Kidney tubule cell (primary cell): ENCODE results near the gene RNFT2.

Experiments used
- DNase-seq: peaks from one replicate; pipeline ENCODE4 v3.0.0-alpha.2; 2018; ENCODE audit warnings: low spot score

Gene RNFT2, protein sequence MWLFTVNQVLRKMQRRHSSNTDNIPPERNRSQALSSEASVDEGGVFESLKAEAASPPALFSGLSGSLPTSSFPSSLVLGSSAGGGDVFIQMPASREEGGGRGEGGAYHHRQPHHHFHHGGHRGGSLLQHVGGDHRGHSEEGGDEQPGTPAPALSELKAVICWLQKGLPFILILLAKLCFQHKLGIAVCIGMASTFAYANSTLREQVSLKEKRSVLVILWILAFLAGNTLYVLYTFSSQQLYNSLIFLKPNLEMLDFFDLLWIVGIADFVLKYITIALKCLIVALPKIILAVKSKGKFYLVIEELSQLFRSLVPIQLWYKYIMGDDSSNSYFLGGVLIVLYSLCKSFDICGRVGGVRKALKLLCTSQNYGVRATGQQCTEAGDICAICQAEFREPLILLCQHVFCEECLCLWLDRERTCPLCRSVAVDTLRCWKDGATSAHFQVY

DNA sequence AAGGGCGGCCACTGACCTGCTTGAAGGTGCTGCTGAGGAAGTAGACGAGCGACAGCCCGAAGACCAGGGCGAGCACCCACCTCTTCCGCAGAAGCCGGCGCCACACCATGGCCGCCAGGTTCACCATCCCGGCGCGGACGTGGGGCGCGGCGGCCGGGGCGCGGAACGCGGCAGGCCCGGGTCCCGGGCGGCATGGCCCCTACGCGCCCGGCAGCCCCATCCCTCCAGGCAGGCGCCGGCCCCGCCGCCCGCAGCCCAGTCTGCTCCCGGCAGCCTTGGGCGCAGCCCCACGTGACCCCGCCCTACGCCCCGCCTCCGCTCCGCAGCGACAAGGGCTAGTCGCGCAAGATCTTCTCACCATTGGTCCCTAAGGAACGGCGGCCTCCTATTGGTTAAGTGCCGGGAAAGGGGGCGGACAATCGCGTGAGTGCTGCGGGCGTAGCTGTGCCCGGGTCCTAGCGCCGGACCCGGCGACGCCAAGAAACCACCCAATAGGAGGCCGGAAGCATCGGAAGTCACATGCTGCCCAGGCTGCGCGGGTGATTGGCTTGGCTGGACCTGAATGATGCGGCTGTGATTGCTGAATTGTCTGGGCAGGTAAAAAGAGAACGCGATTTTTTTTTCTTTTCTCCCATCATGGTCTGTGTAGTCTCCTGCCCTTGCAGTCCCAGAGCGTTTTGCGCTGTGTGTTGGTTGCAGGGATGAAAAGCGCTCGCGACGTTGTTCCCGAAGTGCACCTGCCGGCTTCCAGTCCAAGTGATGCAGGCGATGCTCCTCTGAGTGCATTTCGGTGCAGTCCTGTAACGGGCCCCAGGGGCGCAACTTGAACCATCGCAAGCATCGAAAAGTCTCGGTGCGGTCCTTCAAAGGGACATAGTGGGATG, at the start of gene RNFT2, which contains the start of gene SPRING1:
RNFT2 (plus strand) TSS at position 542 of the 884 bp plus-strand sequence. CDS start 2,183 bp downstream, outside the sequence.
SPRING1 (minus strand) TSS at position 296 of the 884 bp plus-strand sequence; CDS start at position 127, 169 bp downstream.
- DNase-seq, result peak; percentile 99

DNA sequence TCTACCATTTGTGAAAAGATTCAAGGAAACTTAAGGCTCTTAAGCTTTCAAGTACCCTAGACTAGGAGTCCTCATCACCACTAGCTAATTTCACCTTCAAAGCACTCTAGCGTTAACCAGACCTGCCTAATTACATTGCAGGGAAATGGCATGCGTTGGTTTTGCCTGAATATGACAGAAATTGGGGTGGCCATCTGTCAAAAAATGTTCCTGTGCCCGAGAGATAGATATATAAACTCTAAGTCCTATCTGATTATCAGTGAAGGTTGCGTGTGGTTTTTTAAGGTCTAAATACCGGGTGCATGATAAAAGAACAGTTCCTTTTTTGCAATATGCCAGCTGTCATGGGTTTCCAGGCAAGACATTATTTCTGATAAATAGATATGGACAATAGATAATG, 48.6 kb upstream of the RNFT2 start:
- DNase-seq, result no peak

GRCh38 chr12:116689979-116690744, 48.0 kb upstream of the RNFT2 start:
- DNase-seq, result no peak

DNA sequence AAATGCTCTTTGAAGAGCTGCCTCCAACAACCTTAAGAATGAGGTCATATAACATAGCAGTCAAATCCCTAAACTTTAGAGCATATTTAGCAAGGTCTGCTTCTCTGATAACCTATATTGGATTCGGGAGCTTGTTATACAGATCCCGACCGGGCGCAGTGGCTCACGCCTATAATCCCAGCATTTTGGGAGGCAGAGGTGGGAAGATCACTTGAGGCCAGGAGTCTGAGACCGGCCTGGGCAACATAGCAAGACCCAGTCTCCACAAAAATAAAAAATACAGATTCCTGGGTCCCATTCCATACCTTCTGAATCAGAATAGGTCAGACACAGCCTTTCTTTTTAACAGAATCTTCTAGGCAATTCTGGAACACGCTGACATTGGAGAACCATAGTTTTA, 46.9 kb upstream of the RNFT2 start:
- no peak for DNase-seq

GRCh38 chr12:116691636-116692035, 46.5 kb upstream of the RNFT2 start:
- no peak for DNase-seq

GRCh38 chr12:116692605-116693004, 45.5 kb upstream of the RNFT2 start:
- DNase-seq, result no peak

DNA sequence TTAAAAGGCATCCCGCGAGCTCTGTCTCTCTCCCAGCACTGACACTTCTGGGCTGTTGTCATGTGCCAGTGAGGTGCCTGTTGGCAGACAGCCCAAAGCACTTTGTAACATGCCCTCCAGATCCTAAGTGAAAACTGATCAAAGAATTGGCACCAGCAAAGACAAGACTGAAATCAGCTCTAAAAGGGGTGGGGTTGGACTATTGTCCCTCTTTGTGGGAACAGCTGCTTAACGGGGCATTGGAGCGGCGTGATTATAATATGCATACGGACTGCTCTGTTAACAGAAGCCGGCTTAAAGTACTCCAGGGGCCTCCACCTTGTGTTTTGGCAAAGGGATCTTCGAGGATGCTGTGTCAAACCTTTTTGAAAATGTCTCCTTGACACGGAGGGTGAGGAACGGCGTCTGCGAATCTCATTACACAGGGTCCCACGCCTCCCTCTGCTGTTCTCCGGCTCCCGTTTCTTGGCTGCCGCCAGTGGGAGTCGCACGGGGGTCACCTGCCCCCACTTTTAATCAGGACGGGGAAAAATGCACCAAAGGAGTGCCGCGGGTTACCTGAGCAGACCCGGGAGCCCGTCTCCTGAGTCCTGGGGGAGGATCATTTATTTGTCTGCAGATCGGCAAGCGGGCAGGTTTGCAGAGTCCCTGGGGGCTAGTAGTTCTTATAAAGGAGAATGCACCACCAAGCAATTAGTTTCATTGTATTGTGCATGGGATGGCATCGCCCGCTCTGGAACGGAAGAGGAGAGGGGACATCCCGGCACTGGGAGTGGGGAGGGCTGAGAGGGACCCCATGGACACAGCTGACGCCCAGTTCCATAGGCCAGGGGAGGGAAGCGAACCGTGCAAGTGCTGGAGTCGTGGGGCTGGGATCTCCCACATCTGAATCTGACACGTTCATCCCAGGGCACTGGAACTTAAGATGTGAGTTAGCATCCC, 44.6 kb upstream of the RNFT2 start:
- DNase-seq, result no peak

DNA sequence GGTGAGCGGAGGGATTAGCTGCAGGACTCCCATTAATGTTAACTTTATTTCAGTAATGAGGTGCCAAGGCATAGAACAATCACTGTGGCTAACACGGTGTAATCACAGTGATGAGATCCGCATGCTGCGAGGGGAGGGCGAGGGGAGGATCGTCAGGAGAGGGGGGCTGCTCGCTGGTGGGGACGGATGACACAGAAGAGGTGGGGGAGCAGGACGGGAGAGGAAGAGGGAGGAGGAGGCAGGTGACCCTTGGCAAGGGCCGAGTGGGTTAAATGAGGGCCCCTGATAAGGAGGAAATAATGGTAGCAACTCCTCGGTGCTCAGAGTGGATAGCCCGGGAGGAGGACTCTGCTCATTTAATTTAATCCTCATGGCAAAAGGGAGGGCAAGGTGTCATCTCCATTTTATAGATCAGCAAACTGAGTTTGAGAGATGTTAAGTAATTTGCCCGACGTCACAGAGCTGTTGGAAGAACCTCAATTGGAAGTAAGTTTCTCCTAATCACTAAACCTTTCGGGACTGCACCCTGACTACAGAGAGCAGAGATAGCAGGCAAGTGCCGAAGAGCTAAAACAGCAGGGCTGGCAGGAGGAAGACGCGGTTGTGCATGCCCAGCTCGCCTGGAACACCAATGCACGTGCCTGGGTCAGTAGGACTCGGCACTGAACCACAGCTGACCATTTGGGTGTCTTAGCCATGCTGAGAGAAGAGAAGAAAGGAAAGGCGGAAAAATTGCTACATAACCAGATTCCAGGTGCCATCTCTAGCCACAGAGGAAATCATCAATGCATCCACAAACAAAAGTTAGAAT, 43.3 kb upstream of the RNFT2 start:
- no peak for DNase-seq

DNA sequence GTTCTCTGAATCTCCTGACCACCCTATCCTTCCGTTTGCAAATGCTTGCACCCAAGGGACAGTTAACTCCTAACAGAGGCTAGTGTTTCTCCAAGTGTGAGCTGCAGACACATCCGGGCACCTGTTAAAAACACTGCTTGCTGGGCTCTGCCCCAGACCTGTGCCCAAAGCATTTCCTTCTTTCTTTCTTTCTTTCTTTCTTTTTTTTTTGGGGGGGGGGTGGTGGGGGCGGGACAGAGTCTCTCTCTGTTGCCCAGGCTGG, 42.7 kb upstream of the RNFT2 start:
- DNase-seq, result no peak

DNA sequence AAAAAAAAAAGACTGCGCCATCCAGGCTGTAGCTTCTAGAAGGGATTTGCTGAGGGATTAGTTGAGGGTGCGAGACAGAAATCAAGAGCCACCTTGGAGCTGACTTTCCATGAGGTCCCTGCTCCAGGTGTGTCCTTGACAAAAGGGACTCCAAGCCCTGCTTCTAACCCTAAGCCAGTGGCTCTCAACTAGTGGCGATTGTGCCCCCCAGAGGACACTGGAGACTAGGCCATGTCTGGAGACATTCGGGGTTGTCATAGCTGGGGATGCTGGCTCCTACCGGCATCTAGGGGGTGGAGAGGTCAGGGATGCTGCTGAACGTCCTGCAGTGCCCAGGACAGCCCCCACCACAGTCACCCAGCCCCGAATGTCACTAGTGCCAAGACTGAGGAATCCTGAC, 40.8 kb upstream of the RNFT2 start:
- peak; percentile 23 for DNase-seq

- DNase-seq, result no peak
Observed at GRCh38 chr12:116697716-116698115, 40.4 kb upstream of the RNFT2 start.

- no peak for DNase-seq
Observed at GRCh38 chr12:116698116-116698515, 40.0 kb upstream of the RNFT2 start.

GRCh38 chr12:116698554-116699075, 39.5 kb upstream of the RNFT2 start:
- DNase-seq, result no peak

DNA sequence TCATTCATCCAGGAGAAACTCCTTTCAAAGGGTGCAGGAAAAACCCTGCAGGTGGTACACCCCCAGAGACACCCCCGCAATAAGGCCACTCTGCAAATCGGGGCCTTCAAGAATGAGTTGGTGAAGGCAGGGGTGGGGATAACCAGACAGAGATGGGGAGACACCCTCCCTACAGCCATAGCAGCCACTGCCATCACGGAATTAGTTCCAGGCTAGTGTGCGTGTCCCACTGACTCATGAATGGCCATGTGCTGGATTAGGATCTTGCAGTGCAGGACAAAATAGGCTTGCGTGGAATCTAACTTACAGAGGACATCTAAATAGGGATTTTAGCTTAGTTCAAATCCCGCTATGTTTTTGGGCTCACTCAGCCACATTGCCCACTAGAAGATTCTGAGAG, 38.0 kb upstream of the RNFT2 start:
- DNase-seq, result no peak

DNA sequence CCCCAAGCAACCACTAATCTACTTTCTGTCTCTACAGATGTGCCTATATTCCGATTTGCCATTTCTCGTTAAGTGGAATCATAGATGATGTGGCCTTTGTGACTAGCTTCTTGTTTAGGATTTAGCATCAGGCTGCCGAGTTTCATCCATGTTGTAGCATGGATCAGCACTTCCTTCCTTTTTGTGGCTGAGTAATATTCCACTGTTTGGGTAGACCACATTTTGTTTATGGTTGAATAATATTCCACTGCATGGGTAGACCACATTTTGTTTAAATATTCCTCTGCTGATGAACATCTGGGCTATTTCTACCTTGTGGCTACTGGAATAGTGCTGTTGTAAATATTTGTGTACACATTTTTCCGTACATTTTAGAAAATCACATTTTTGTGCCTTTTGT, 36.7 kb upstream of the RNFT2 start:
- no peak for DNase-seq

DNA sequence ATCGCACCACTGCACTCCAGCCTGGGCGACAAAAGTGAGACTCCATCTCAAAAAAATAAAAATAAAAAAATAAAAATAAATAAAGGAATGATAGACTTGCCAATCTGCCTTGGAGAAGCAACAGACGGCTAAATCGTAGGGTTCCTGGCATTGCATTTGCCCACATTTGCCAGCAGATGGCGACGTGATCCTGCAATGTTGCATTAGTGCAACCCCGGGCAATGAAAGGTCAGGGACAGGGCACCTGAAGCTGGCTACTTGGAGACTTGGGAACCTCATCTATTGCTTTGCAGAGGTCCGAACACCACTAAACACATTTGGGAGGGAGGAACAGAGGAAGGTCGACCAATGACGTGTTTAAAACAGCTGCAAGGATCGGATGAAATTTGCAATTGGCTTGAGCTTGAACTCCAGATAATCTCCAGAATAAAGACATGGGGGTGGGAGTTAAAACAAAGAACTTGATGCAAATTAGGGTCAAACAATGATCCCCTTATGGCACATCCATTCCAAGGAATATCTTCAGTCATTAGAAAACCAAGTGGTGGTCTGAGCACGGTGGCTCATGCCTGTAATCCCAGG, 34.8 kb upstream of the RNFT2 start:
- peak; percentile 60 for DNase-seq

- DNase-seq, result no peak
Observed at GRCh38 chr12:116707751-116708150, 30.4 kb upstream of the RNFT2 start.

GRCh38 chr12:116708826-116709756, 29.0 kb upstream of the RNFT2 start:
- DNase-seq, result peak; percentile 62

- DNase-seq, result no peak
Observed at GRCh38 chr12:116709768-116710167, 28.3 kb upstream of the RNFT2 start.
